Stimulated activated CD8-positive, alpha-beta memory T cell treated with anti-CD3 and anti-CD28 coated beads, Interleukin-7, amount 100 ng/mL, for 4 hours (primary cell): ENCODE results near the gene MX1.

ENCODE experiments used
- DNase-seq, 2 donors: peaks; one replicate each; pipeline ENCODE4 v3.0.0-alpha.2; 2020; ENCODE audit warnings: low read depth in 2 of 2

Gene MX1

GRCh38 chr21:41425954-41426675, at the start of gene MX1:
Gene MX1, plus strand, starts transcription at chr21:41426239. Its CDS starts 5,832 bp downstream, at chr21:41432071.
- peak; percentile 84 to 89 for DNase-seq

- DNase-seq = no peak
These were observed 48.3 kb upstream of the MX1 start for GRCh38 chr21:41377715-41378114.

GRCh38 chr21:41378849-41379248, 47.2 kb upstream of the MX1 start:
- no peak for DNase-seq

- DNase-seq = no peak
These were observed 46.1 kb upstream of the MX1 start for GRCh38 chr21:41379901-41380300.

GRCh38 chr21:41381731-41382130, 44.3 kb upstream of the MX1 start:
- DNase-seq = no peak

GRCh38 chr21:41387042-41387819, 38.8 kb upstream of the MX1 start:
- no peak for DNase-seq

- DNase-seq = no peak
These were observed 38.2 kb upstream of the MX1 start for GRCh38 chr21:41387824-41388223.

- DNase-seq = no peak
These were observed 37.8 kb upstream of the MX1 start for GRCh38 chr21:41388259-41388658.

- no peak for DNase-seq
These were observed 35.9 kb upstream of the MX1 start for GRCh38 chr21:41390043-41390639.

- DNase-seq = no peak
These were observed 32.1 kb upstream of the MX1 start for GRCh38 chr21:41393876-41394465.

- no peak for DNase-seq
These were observed 29.4 kb upstream of the MX1 start for GRCh38 chr21:41396558-41397075.

- no peak for DNase-seq
These were observed 28.6 kb upstream of the MX1 start for GRCh38 chr21:41397471-41397891.

- DNase-seq = no peak
These were observed 27.8 kb upstream of the MX1 start for GRCh38 chr21:41398251-41398650.

- no peak for DNase-seq
These were observed 27.2 kb upstream of the MX1 start for GRCh38 chr21:41398831-41399230.

GRCh38 chr21:41399246-41399800, 26.7 kb upstream of the MX1 start:
- DNase-seq = no peak

GRCh38 chr21:41402231-41402630, 23.8 kb upstream of the MX1 start:
- no peak for DNase-seq

- no peak for DNase-seq
These were observed 23.2 kb upstream of the MX1 start for GRCh38 chr21:41402796-41403195.

GRCh38 chr21:41403331-41403730, 22.7 kb upstream of the MX1 start:
- no peak for DNase-seq

GRCh38 chr21:41403966-41404365, 22.1 kb upstream of the MX1 start:
- DNase-seq = no peak

GRCh38 chr21:41405321-41405720, 20.7 kb upstream of the MX1 start:
- no peak for DNase-seq

- DNase-seq = no peak
These were observed 19.7 kb upstream of the MX1 start for GRCh38 chr21:41406340-41406739.
